Measurements from ENCODE around the gene MZF1.

GRCh38 chr19:58573658-58574164 lies 576 bp upstream of the MZF1 start:
- TF ChIP-seq CTCF (IDR thresholded peaks at IDR 0.05; ENCODE audit: insufficient read depth, low read depth, low read length) (no peak), EZH2 (IDR thresholded peaks at IDR 0.05; ENCODE audit: insufficient read depth, low read length) (no peak)
